Testis (tissue), 2 donors: Measurements from ENCODE around the gene TMEM52.

Experiments used
- CTCF ChIP-seq, 3 experiments: fragments of 450-650 bp in 2 of 3; fragments of 200-600 bp in 1 of 3; sonication (generic) in 1 of 3; IDR thresholded peaks; one replicate each; pipeline ENCODE4 v1.5.1; 2016 to 2019; ENCODE audit warnings: antibody characterized with exemption in 3 of 3, mild to moderate bottlenecking in 2 of 3, moderate library complexity in 1 of 3
- POLR2A ChIP-seq: fragments of 450-650 bp; IDR thresholded peaks from one replicate; pipeline ENCODE4 v1.6.1; 2017; ENCODE audit warnings: antibody characterized with exemption, mild to moderate bottlenecking, moderate library complexity

GRCh38 chr1:1910033-1910465, 9.0 kb downstream of the TMEM52 start:
- no peak for TF ChIP-seq CTCF (IDR thresholded peaks at IDR 0.05)
- no peak for TF ChIP-seq POLR2A
